IMR-90 (cell line): ENCODE data around the gene XPNPEP2. TPM values are rescaled to one million over a fixed set of nuclear protein-coding genes. Genes with fewer than 3 reads are reported as not detected.
A peak's percentile ranks its signal among the peaks of the same experiment; 100 is the strongest.

Experiments used
- ATAC-seq: fragments of 200-7000 bp; cut with Tn5 transposase; 2 replicates; pipeline ENCODE4 v1.9.1; 2020; ENCODE audit warnings: low read depth, mild to moderate bottlenecking, moderate library complexity
- BruUV-seq: library from RNA; stranded (reverse); fragments of 400-500 nt; replicated peaks from 2 replicates; lab custom pipeline; 2021; lab: Mats Ljungman, UMichigan
- CTCF ChIA-PET: fragments of 300-600 bp; formaldehyde crosslinking; extraction: SDS; loops from one replicate; lab custom pipeline; 2021; ENCODE audit warnings: antibody characterized with exemption; lab: Yijun Ruan, JAX
- POLR2A ChIA-PET: fragments of 300-600 bp; sonication (Branson Sonifier 250); formaldehyde crosslinking; loops from one replicate; lab custom pipeline; 2022; ENCODE audit warnings: antibody characterized with exemption; ENCODE audit not compliant: unreplicated experiment; lab: Charles Lee
- DNase-seq: peaks from one replicate; pipeline ENCODE4 v3.0.0; 2013
- H2AFZ ChIP-seq: replicated peaks from 2 replicates; pipeline ENCODE3; 2013; ENCODE audit warnings: low read length, mild to moderate bottlenecking; ENCODE audit not compliant: poor library complexity
- H2AK5ac ChIP-seq: 2 replicates; pipeline ENCODE4 v1.6.1; 2013; ENCODE audit warnings: low read depth, low read length, inconsistent platforms
- H2AK9ac ChIP-seq: replicated peaks from 2 replicates; pipeline ENCODE3; 2013; ENCODE audit warnings: mild to moderate bottlenecking, low read depth, low read length, moderate library complexity; ENCODE audit not compliant: poor library complexity
- H2BK120ac ChIP-seq: 2 replicates; pipeline ENCODE4 v1.6.1; 2013; ENCODE audit warnings: low read depth, low read length, inconsistent platforms
- H2BK15ac ChIP-seq: 3 replicates; pipeline ENCODE4 v1.6.1; 2013; ENCODE audit warnings: low read depth, low read length, inconsistent platforms
- H2BK20ac ChIP-seq: 2 replicates; pipeline ENCODE4 v1.6.1; 2013; ENCODE audit warnings: low read depth, mild to moderate bottlenecking, inconsistent platforms, low read length, moderate library complexity
- H2BK5ac ChIP-seq: 2 replicates; pipeline ENCODE4 v1.6.1; 2013; ENCODE audit warnings: mild to moderate bottlenecking, low read depth, low read length, inconsistent platforms; ENCODE audit not compliant: poor library complexity, severe bottlenecking
- H3K14ac ChIP-seq: replicated peaks from 2 replicates; pipeline ENCODE4 v1.6.1; 2013; ENCODE audit warnings: low read depth, low read length, inconsistent platforms
- H3K18ac ChIP-seq: 2 replicates; pipeline ENCODE4 v1.6.1; 2013; ENCODE audit warnings: low read depth, low read length, control low read depth
- H3K23ac ChIP-seq: 2 replicates; pipeline ENCODE4 v1.6.1; 2013; ENCODE audit warnings: low read depth, low read length, inconsistent platforms
- H3K27ac ChIP-seq: 2 replicates; pipeline ENCODE4 v1.5.1; 2013; ENCODE audit warnings: mild to moderate bottlenecking, control low read depth, low read length; ENCODE audit not compliant: insufficient read depth
- H3K27me3 ChIP-seq: 2 replicates; pipeline ENCODE4 v1.6.1; 2013; ENCODE audit warnings: low read length; ENCODE audit not compliant: control insufficient read depth, insufficient read depth
- H3K36me3 ChIP-seq: 2 replicates; pipeline ENCODE4 v1.6.1; 2013; ENCODE audit warnings: low read length, mixed read lengths; ENCODE audit not compliant: control insufficient read depth, insufficient read depth
- H3K4ac ChIP-seq: 2 replicates; pipeline ENCODE4 v1.6.1; 2013; ENCODE audit warnings: low read depth, low read length, inconsistent platforms
- H3K4me1 ChIP-seq: 2 replicates; pipeline ENCODE4 v1.6.1; 2013; ENCODE audit warnings: low read length, mixed read lengths; ENCODE audit not compliant: control insufficient read depth, insufficient read depth
- H3K4me2 ChIP-seq: 2 replicates; pipeline ENCODE4 v1.6.1; 2013; ENCODE audit warnings: low read depth, mild to moderate bottlenecking, control low read depth, low read length, moderate library complexity
- H3K4me3 ChIP-seq: 2 replicates; pipeline ENCODE4 v1.5.1; 2013; ENCODE audit warnings: low read depth, mild to moderate bottlenecking, control low read depth, low read length, moderate library complexity; ENCODE audit not compliant: insufficient read depth
- H3K56ac ChIP-seq: 2 replicates; pipeline ENCODE4 v1.6.1; 2013; ENCODE audit warnings: low read length, inconsistent platforms; ENCODE audit not compliant: insufficient read depth; ENCODE audit errors: extremely low read depth
- H3K79me1 ChIP-seq, 2 experiments: 2 replicates each; pipeline ENCODE4 v1.6.1; 2013; ENCODE audit warnings: low read length in 2 of 2, inconsistent platforms in 1 of 2, low read depth in 1 of 2
- H3K9ac ChIP-seq: 2 replicates; pipeline ENCODE4 v1.6.1; 2013; ENCODE audit warnings: low read depth, low read length, control low read depth
- H3K9me1 ChIP-seq: 2 replicates; pipeline ENCODE4 v1.6.1; 2013; ENCODE audit warnings: low read length, inconsistent platforms; ENCODE audit not compliant: insufficient read depth
- H3K9me3 ChIP-seq: 2 replicates; pipeline ENCODE4 v1.6.1; 2013; ENCODE audit warnings: low read length; ENCODE audit not compliant: control insufficient read depth, insufficient read depth
- H4K20me1 ChIP-seq: 2 replicates; pipeline ENCODE4 v1.6.1; 2013; ENCODE audit warnings: low read length, inconsistent platforms; ENCODE audit not compliant: insufficient read depth
- H4K5ac ChIP-seq: 2 replicates; pipeline ENCODE4 v1.6.1; 2013; ENCODE audit warnings: mild to moderate bottlenecking, low read depth, low read length, control low read depth
- H4K8ac ChIP-seq, 2 experiments: 2 replicates each; pipeline ENCODE4 v1.6.1; 2013; ENCODE audit warnings: low read depth in 2 of 2, low read length in 2 of 2, control low read depth in 1 of 2, inconsistent platforms in 1 of 2
- H4K91ac ChIP-seq: 2 replicates; pipeline ENCODE4 v1.6.1; 2013; ENCODE audit warnings: low read depth, low read length, inconsistent platforms; ENCODE audit not compliant: insufficient read depth
- MAFK ChIP-seq: IDR thresholded peaks from 2 replicates; pipeline ENCODE4 v1.6.1; 2012; ENCODE audit warnings: low read depth, low read length, improper control_type of control experiment
- MXI1 ChIP-seq: IDR thresholded peaks from 2 replicates; pipeline ENCODE4 v1.6.1; 2012; ENCODE audit warnings: low read depth, mild to moderate bottlenecking, low read length, moderate library complexity, borderline replicate concordance
- dilution Hi-C: fragments of 300-500 bp; cut with HindIII; formaldehyde crosslinking; loops from one replicate; pipeline ENCODE4 v1.14.3; 2018; ENCODE audit warnings: low sequenced_read_pairs; ENCODE audit not compliant: unreplicated experiment
- in situ Hi-C: fragments of 300-500 bp; cut with MboI; formaldehyde crosslinking; loops from 3 replicates; pipeline ENCODE4 v1.14.3; 2019; ENCODE audit warnings: low sequenced_read_pairs, inconsistent platforms, mixed read lengths
- intact Hi-C: fragments of 100-400 bp; cut with micrococcal nuclease; formaldehyde crosslinking; loops from 2 replicates; pipeline ENCODE4 v1.10.0; 2022
- polyA plus RNA-seq, 3 experiments: library from polyadenylated mRNA; depleted of rRNA; stranded (reverse); fragments of >200 nt; gene quantifications; 2 replicates each; pipeline ENCODE4 v1.2.3, GENCODE V29; 2012; ENCODE audit warnings: low replicate concordance in 1 of 3
- total RNA-seq: library from RNA; depleted of rRNA; stranded (reverse); fragments of >200 nt; gene quantifications from 2 replicates; pipeline ENCODE4 v1.2.3, GENCODE V29; 2012

XPNPEP2 gene
- total and polyA plus RNA-seq, 2 of the 4 experiments (the other 2 are of a cell fraction), result under 0.01 to 0.07 TPM

DNA sequence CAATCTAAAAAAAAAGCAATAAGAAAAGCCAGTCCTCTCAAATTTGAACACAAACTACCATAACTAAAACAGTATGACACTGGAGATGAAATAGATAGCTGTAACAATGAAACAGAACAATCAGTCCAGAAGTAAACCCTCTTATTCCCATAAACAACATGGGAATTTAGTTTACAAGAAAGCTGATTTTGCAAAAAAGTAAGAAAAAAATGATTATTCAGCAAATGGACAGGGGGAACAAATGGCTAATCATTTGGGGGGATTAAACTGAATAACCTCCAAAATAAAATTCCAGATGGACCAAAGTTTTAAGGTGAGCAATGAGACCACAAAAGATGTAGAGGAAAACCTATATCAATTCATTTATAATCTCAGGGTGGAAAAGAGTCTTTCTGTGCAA is 24.9 kb downstream of the XPNPEP2 start:
- H3K9ac ChIP-seq, result no peak overlapping the region
- no peak overlapping the region for H3K23ac ChIP-seq
- no peak overlapping the region for H2BK20ac ChIP-seq
- H3K14ac ChIP-seq, result no peak overlapping the region
- ChIA-PET POLR2A (interaction anchor here (0.6 kb wide), 1 partner anchor 26 kb away, joined by 14 read pairs; no protein-coding TSS in a partner anchor), CTCF (no interaction called here)
- no peak overlapping the region for H3K4ac ChIP-seq
- ATAC-seq (no peak), DNase-seq (no peak)
- H3K36me3 ChIP-seq, result no peaks in the 10 kb centered on the region
- no peak overlapping the region for H4K91ac ChIP-seq
- no peaks in the 10 kb centered on the region for H3K79me1 ChIP-seq
- no peak overlapping the region for H3K18ac ChIP-seq
- H3K9me3 ChIP-seq, result no peaks in the 10 kb centered on the region
- BruUV-seq, result no TSS peak
- TF ChIP-seq MXI1, result no peak
- peak; percentile 79 for TF ChIP-seq MAFK
- no peak overlapping the region for H2BK15ac ChIP-seq
- no peaks in the 10 kb centered on the region for H3K4me1 ChIP-seq
- H2BK120ac ChIP-seq, result no peak overlapping the region
- no peak overlapping the region for H4K8ac ChIP-seq
- H2BK5ac ChIP-seq, result no peak overlapping the region
- intact Hi-C loops, result no loop called here
- dilution Hi-C loops, result no loop called here
- H4K20me1 ChIP-seq, result no peaks in the 10 kb centered on the region
- no peak overlapping the region for H3K4me2 ChIP-seq
- in situ Hi-C loops, result no loop called here
- H3K27ac ChIP-seq, result no peak overlapping the region
- H2AK9ac ChIP-seq, result no peak overlapping the region
- no peak overlapping the region for H3K4me3 ChIP-seq
- no peak overlapping the region for H2AK5ac ChIP-seq
- H4K5ac ChIP-seq, result no peak overlapping the region
- H3K27me3 ChIP-seq, result peaks cover 1% of the 10 kb centered on the region
- no peak overlapping the region for H2AFZ ChIP-seq
- H3K9me1 ChIP-seq, result no peaks in the 10 kb centered on the region
- no peak overlapping the region for H3K56ac ChIP-seq
